GM12878 (cell line): ENCODE data around the gene SHISA3. TPM values are rescaled to one million over a fixed set of nuclear protein-coding genes. Genes with fewer than 3 reads are reported as not detected.

ENCODE experiments used
- ATAC-seq: fragments of 200-7000 bp; cut with Tn5 transposase; 3 replicates; pipeline ENCODE4 v1.9.1; 2020; ENCODE audit warnings: mild to moderate bottlenecking, moderate library complexity
- BruUV-seq: library from RNA; stranded (reverse); fragments of 400-500 nt; replicated peaks from 2 replicates; lab custom pipeline; 2021; lab: Mats Ljungman, UMichigan
- CTCF ChIA-PET: fragments of 300-600 bp; sonication (Branson Sonifier 250); formaldehyde crosslinking; extraction: SDS; loops from one replicate; lab custom pipeline; 2021; ENCODE audit warnings: inconsistent platforms; lab: Yijun Ruan, JAX
- POLR2A ChIA-PET: fragments of 350-600 bp; formaldehyde crosslinking; extraction: SDS; loops from one replicate; lab custom pipeline; 2021; ENCODE audit warnings: inconsistent platforms; lab: Charles Lee
- RAD21 ChIA-PET: fragments of 300-600 bp; sonication (Branson Sonifier 250); formaldehyde crosslinking; loops from one replicate; lab custom pipeline; 2023; ENCODE audit warnings: antibody characterized with exemption; ENCODE audit not compliant: unreplicated experiment; lab: Charles Lee
- SMC1A ChIA-PET: fragments of 300-600 bp; sonication (Branson Sonifier 250); formaldehyde crosslinking; loops from one replicate; lab custom pipeline; 2023; ENCODE audit not compliant: unreplicated experiment, uncharacterized antibody; lab: Charles Lee
- DNase-seq: peaks from one replicate; pipeline ENCODE4 v3.0.0-alpha.2; 2011; ENCODE audit warnings: low read depth, low spot score
- FAIRE-seq: peaks from 3 replicates; lab custom pipeline; 2011; peaks lifted over from hg19 to GRCh38; lab: Jason Lieb, UNC
- H2AFZ ChIP-seq: 2 replicates; pipeline ENCODE4 v1.6.0; 2011; ENCODE audit warnings: low read depth, low read length, control low read depth; ENCODE audit not compliant: control insufficient read depth
- H3K27ac ChIP-seq: 2 replicates; pipeline ENCODE4 v1.5.1; 2011; ENCODE audit warnings: control low read depth; ENCODE audit not compliant: control insufficient read depth, insufficient read depth
- H3K27me3 ChIP-seq, 2 experiments: replicated peaks in 1 of 2; 2 replicates each; pipeline versions ENCODE4 v1.6.0 to v1.6.1; 2011; ENCODE audit warnings: low read length in 1 of 2; ENCODE audit not compliant: control insufficient read depth in 2 of 2, insufficient read depth in 2 of 2
- H3K36me3 ChIP-seq, 2 experiments: 2 replicates each; pipeline ENCODE4 v1.5.1; 2011; ENCODE audit warnings: low read length in 1 of 2; ENCODE audit not compliant: control insufficient read depth in 2 of 2, insufficient read depth in 2 of 2
- H3K4me1 ChIP-seq: 2 replicates; pipeline ENCODE4 v1.6.1; 2011; ENCODE audit warnings: mild to moderate bottlenecking, low read length, moderate library complexity, mixed read lengths; ENCODE audit not compliant: control insufficient read depth, insufficient read depth
- H3K4me2 ChIP-seq: 2 replicates; pipeline ENCODE4 v1.6.0; 2011; ENCODE audit warnings: control low read depth; ENCODE audit not compliant: control insufficient read depth, insufficient read depth
- H3K4me3 ChIP-seq: fragments of 200-600 bp; sonication (generic); 2 replicates; pipeline ENCODE4 v1.5.1; 2016
- H3K79me2 ChIP-seq: 2 replicates; pipeline ENCODE4 v1.6.0; 2011; ENCODE audit warnings: low read length; ENCODE audit not compliant: control insufficient read depth, insufficient read depth
- H3K9ac ChIP-seq: 2 replicates; pipeline ENCODE4 v1.8.0; 2011; ENCODE audit warnings: low read length, control low read depth, mixed read lengths; ENCODE audit not compliant: control insufficient read depth, insufficient read depth
- H3K9me3 ChIP-seq: replicated peaks from 3 replicates; pipeline ENCODE4 v1.5.1; 2011; ENCODE audit warnings: mild to moderate bottlenecking, low read length; ENCODE audit not compliant: control insufficient read depth, insufficient read depth
- H4K20me1 ChIP-seq: 2 replicates; pipeline ENCODE4 v1.6.0; 2011; ENCODE audit not compliant: control insufficient read depth, insufficient read depth
- IKZF1 ChIP-seq: fragments of 450-650 bp; conservative IDR thresholded peaks from 2 replicates; pipeline ENCODE4 v1.6.1; 2017; ENCODE audit warnings: antibody characterized with exemption, mild to moderate bottlenecking
- NBN ChIP-seq: fragments of 450-650 bp; IDR thresholded peaks from 2 replicates; pipeline ENCODE4 v1.6.1; 2016
- WGBS: methylation state at CpG from one replicate; pipeline ENCODE4 v1.1.6; 2016; ENCODE audit warnings: low lambda C conversion rate; ENCODE audit not compliant: insufficient replicate concordance, insufficient coverage; ENCODE audit errors: missing lambda C conversion rate; 5-methylcytosine and 5-hydroxymethylcytosine counted together
- in situ Hi-C: fragments of 300-500 bp; cut with MboI; formaldehyde crosslinking; loops from 9 replicates; pipeline ENCODE4 v1.14.3; 2018; ENCODE audit warnings: mixed read lengths
- intact Hi-C: fragments of 100-400 bp; cut with micrococcal nuclease; formaldehyde crosslinking; loops from one replicate; pipeline ENCODE4 v1.14.2; 2022; ENCODE audit not compliant: unreplicated experiment
- polyA plus RNA-seq, 11 experiments: library from polyadenylated mRNA; depleted of rRNA in 4 of 11; unstranded in 6 of 11; stranded (reverse) in 5 of 11; fragments of >200 nt; fragmentation: Nextera tagmentation in 4 of 11; fragmentation: Illumina TruSeq in 1 of 11; extraction: Ambion mirVana in 4 of 11; extraction: Trizol in 1 of 11; gene quantifications; 1 replicate in 1 of 11; 2 replicates in 10 of 11; pipeline versions ENCODE4 v1.2.1 to v1.2.3, GENCODE V29; 2011 to 2016; ENCODE audit warnings: inconsistent platforms in 2 of 11, missing spikeins in 2 of 11, low read depth in 1 of 11
- total RNA-seq, 4 experiments: library from RNA; depleted of rRNA in 3 of 4; stranded (reverse); fragments of >200 nt in 3 of 4; fragmentation: Illumina TruSeq in 1 of 4; extraction: Trizol in 1 of 4; gene quantifications; 2 replicates each; pipeline versions ENCODE4 v1.2.1 to v1.2.3, GENCODE V29; 2013 to 2021
- TF ChIP-seq, protein P1 (sequence below): fragments of 450-650 bp; formaldehyde crosslinking; IDR thresholded peaks from 2 replicates; pipeline ENCODE4 v1.4.0; 2020; ENCODE audit warnings: mild to moderate bottlenecking, moderate library complexity

SHISA3 gene
- total and polyA plus RNA-seq, 10 of the 15 experiments (the other 5 are each of a cell fraction or from before 2014, with no cell fraction given), result 0.03 to 7.2 (median 4.4) TPM

DNA sequence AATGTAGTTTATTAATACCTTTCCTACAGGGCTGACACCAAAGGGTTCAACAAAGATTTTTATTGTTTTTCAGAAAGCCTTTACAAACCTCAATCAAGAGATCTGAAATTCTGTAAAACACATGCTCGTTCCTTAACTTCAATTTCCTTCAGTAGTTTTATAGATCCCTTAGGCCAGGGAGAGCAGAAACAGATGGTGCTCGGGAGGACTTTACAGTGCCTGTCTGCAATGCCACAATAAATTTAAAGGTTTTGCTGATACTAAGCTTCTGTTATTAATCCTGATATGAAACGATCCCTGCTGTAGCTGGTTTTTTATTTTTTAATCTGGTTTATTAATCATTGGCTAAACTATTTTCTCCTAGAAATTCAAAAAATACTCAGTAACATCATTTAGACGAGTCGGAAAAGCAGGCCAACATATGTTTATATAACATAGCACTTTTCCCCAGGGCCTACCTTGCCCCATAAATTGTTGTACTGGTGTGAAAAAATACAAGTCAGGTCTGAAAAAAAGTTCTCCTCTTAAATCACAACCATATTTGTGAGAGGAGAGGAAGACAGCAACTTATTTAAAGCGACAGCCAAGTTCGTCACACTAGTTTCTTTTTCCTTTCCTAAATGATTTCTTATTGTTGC is 39.8 kb downstream of the SHISA3 start:
- WGBS, result 97% methylated on average over 7 of the region's 7 CpGs
- DNase-seq (no peak), FAIRE-seq (no peak), ATAC-seq (no peak)
- TF ChIP-seq NBN (no peak), IKZF1 (no peak)
- TF ChIP-seq, protein P1, sequence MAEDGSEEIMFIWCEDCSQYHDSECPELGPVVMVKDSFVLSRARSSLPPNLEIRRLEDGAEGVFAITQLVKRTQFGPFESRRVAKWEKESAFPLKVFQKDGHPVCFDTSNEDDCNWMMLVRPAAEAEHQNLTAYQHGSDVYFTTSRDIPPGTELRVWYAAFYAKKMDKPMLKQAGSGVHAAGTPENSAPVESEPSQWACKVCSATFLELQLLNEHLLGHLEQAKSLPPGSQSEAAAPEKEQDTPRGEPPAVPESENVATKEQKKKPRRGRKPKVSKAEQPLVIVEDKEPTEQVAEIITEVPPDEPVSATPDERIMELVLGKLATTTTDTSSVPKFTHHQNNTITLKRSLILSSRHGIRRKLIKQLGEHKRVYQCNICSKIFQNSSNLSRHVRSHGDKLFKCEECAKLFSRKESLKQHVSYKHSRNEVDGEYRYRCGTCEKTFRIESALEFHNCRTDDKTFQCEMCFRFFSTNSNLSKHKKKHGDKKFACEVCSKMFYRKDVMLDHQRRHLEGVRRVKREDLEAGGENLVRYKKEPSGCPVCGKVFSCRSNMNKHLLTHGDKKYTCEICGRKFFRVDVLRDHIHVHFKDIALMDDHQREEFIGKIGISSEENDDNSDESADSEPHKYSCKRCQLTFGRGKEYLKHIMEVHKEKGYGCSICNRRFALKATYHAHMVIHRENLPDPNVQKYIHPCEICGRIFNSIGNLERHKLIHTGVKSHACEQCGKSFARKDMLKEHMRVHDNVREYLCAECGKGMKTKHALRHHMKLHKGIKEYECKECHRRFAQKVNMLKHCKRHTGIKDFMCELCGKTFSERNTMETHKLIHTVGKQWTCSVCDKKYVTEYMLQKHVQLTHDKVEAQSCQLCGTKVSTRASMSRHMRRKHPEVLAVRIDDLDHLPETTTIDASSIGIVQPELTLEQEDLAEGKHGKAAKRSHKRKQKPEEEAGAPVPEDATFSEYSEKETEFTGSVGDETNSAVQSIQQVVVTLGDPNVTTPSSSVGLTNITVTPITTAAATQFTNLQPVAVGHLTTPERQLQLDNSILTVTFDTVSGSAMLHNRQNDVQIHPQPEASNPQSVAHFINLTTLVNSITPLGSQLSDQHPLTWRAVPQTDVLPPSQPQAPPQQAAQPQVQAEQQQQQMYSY (CRISPR knock-in tag), result no peak
- in situ Hi-C loops, result no loop called here
- H2AFZ ChIP-seq, result no peak overlapping the region
- H3K9me3 ChIP-seq, result no peaks in the 10 kb centered on the region
- H3K9ac ChIP-seq, result no peak overlapping the region
- no peak overlapping the region for H3K4me2 ChIP-seq
- H3K4me1 ChIP-seq, result no peaks in the 10 kb centered on the region
- H3K27ac ChIP-seq, result no peak overlapping the region
- RAD21 ChIA-PET, result no interaction called here
- no peak overlapping the region for H3K4me3 ChIP-seq
- no peaks in the 10 kb centered on the region for H3K79me2 ChIP-seq
- POLR2A ChIA-PET, result interaction anchor here (0.5 kb wide), 1 partner anchor 35 kb away, joined by 9 read pairs; no protein-coding TSS in a partner anchor
- CTCF ChIA-PET, result no interaction called here
- SMC1A ChIA-PET, result interaction anchor here (1.2 kb wide), 1 partner anchor 35 kb away, joined by 3 read pairs; no protein-coding TSS in a partner anchor
- H3K27me3 ChIP-seq, result no peaks in the 10 kb centered on the region
- no peaks in the 10 kb centered on the region for H4K20me1 ChIP-seq
- TSS peak; percentile 20 for BruUV-seq
- intact Hi-C loops, result no loop called here
- peaks cover 2 to 20% of the 10 kb centered on the region in 2 experiments for H3K36me3 ChIP-seq
